ENCODE measurements around the gene SINHCAF.

Gene SINHCAF

DNA sequence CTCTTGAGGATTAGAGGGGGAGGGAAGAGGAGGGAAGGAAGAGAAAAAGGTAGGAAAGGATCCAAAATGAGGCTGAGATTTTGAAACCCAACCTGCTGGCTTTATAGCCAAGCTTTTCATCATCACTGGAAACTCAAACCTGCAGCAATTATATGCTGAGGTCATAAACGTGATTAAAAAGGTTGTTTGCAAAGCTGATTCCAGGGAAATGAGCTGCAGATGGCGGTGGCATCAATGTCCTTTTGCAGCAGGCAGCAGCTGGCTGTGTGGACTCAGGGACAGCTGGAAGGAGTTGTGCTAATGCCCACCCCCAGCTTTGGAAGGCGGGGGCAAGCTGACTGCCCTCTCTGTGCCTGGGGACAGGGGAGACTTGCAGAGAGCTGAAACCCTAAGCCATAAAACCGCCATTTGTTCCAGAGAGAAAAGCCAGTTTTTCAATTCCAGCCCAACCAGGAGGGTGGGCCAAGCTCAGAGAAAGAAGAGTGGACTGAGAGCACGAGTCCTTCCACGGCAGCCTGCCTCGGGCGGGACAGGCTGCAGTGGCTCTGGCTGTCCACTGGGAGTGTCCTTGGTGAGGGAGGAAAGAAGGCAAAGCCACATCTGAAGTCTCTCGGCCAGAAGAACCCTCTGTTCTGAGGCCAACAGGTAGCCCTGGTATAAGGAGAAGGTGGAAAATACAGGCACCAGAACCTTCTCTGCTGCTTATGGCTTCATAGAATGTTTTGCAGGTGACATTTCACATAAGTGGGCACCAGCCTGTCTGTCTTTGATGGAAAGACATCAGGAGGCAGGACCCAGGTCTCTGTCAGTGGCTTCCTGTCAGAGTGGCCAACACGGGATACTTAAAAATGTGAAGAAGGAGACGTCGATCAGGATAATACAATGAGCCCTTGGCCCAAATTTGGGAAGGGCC lies 90.7 kb downstream of the SINHCAF start:
- TF ChIP-seq, protein P1, sequence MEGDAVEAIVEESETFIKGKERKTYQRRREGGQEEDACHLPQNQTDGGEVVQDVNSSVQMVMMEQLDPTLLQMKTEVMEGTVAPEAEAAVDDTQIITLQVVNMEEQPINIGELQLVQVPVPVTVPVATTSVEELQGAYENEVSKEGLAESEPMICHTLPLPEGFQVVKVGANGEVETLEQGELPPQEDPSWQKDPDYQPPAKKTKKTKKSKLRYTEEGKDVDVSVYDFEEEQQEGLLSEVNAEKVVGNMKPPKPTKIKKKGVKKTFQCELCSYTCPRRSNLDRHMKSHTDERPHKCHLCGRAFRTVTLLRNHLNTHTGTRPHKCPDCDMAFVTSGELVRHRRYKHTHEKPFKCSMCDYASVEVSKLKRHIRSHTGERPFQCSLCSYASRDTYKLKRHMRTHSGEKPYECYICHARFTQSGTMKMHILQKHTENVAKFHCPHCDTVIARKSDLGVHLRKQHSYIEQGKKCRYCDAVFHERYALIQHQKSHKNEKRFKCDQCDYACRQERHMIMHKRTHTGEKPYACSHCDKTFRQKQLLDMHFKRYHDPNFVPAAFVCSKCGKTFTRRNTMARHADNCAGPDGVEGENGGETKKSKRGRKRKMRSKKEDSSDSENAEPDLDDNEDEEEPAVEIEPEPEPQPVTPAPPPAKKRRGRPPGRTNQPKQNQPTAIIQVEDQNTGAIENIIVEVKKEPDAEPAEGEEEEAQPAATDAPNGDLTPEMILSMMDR (IDR thresholded peaks at IDR 0.05; ENCODE audit: low read depth, low read length, missing control alignments), result peak; percentile 74
- H3K4me3 ChIP-seq (ENCODE audit: low read depth, low read length), result no peak overlapping the region
- in situ Hi-C loops (cut with HindIII; ENCODE audit: low sequenced_read_pairs), result no loop called here
- no peak for DNase-seq (ENCODE audit: low read depth)

DNA sequence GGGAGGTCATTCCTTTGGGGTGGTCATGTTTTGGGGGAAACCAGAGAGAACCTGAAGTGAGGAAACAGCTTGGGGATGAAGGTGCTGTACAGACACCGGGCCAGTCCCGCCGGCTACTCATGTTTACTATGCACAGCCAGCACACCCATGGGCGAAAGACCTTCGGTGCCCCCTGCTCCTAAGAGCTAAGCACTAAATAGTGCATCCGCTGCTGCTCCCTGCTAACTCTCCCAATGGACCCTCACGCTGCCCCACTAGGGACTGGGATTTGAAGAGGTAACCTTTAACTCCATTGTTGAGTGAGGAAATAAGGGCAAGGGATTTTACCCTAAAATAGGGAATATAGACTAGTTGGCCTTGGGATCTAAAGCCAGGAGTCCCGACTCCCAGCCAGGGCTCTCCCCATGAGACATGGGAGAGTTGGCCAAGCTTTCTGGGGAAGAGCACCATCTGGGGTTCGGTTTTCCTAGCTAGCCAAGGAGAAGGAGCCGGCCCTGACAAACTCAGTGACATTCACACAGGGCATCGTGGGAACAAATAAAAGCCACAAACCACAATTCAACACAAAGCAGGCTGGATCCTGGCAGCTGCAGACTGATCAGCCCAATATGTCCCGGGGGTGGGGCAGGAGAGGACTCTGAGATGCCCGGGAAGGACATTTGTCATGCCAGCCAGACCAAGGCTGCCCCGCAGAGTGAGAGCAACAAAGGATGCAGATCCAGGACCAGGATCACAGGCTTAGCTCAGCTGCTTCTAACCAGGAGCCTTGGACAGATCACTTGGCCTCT lies 91.7 kb downstream of the SINHCAF start:
- TF ChIP-seq, protein P1 (IDR thresholded peaks at IDR 0.05; ENCODE audit: low read depth, low read length, missing control alignments), result no peak
- H3K4me3 ChIP-seq (ENCODE audit: low read depth, low read length), result no peak overlapping the region
- no peak for DNase-seq (ENCODE audit: low read depth)
- in situ Hi-C loops (cut with HindIII; ENCODE audit: low sequenced_read_pairs), result no loop called here

DNA sequence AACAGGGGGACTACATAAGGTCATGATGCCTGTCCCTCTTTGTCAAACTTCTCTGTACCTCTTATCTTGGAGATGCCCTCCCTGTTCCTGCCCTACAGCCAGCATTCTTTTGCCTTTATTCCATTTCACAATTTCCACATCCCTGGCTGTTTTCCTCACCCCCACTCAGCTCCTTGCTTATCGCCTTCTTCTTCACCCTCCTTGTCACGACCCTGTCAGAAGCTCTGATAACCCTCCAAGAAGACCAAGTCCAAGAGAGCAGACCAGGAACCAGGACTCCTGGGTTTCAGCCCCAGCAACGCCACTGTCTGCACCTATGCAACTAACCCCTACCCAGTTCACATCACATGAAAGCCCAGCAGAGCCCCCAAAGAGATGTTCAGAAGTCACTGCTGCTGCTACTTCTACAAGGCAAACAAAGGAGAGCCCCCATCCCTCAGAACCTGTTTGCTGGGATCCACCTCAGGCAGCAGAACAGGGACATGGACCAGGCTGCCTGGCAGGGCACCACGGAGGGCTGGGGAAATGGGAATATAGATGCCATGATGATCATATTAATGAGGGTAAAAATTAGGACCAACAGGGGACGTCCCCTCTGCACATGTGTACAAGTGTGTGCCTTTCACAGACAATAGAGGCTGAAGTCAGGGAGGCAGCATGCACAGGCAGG lies 92.8 kb downstream of the SINHCAF start:
- in situ Hi-C loops (cut with HindIII; ENCODE audit: low sequenced_read_pairs), result no loop called here
- DNase-seq (ENCODE audit: low read depth), result no peak
- H3K4me3 ChIP-seq (ENCODE audit: low read depth, low read length), result no peak overlapping the region
- TF ChIP-seq, protein P1 (IDR thresholded peaks at IDR 0.05; ENCODE audit: low read depth, low read length, missing control alignments), result no peak

DNA sequence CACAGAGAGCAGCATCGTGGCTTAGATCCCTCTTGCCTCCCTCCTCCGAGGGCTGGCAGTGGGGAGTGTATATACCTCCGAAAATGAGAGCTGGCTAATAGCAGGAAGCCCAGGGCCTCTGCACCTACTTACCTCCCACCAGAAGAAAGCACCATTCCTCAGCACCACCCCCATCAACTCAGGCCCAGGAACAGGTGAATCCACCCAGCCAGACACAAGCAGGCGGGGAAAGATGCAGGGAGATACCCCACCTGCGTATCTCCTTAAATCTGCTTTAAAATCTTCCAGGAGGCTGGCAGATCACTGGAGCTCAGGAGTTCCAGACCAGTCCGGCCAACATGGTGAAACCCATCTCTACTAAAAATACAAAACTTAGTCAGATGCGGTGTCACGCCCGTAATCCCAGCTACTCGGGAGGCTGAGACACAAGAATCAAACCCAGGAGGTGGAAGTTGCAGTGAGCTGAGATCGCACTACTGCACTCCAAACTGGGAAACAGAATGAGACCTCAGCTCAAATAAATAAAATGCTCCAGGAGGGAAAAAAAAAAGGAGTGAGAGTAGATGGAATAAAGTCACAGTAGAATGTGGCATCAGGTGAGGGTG lies 93.5 kb downstream of the SINHCAF start:
- no peak overlapping the region for H3K4me3 ChIP-seq (ENCODE audit: low read depth, low read length)
- TF ChIP-seq, protein P1 (IDR thresholded peaks at IDR 0.05; ENCODE audit: low read depth, low read length, missing control alignments), result no peak
- DNase-seq (ENCODE audit: low read depth), result no peak
- in situ Hi-C loops (cut with HindIII; ENCODE audit: low sequenced_read_pairs), result no loop called here

DNA sequence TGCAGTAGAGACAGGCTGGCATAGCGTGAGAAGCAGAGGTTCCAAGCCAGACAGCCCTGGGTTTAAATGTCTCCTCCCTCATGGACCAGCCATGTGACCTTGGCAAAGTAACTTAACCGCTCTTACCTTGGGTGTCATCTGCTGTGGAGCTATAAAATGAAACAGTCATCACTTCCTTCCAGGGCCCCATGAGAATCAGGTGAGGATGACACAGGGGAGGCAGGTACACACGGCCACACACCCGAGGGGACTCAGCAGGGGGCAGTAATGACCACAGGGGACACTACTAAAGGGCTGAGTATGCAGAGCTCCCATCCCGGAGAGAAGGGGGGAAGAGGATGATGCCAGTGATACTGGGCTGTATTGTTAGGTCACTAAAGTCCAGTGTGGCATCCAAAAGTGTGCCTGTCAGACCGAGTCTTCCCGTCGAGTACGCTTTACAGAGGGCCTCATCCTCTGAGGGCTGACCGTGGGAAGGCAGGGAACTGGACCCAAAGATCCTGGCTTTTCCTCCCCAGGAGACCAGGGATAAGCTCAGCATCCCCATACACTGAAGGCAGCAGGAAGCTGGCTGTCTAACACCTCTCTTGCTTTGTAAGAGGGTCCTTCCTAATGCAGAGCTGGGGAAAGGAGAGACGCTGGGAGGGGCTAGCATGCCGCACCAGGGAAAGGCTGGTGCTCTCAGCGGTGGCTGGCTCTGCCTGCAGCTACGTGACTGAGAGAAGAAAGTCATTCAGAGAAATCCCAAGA lies 94.2 kb downstream of the SINHCAF start:
- H3K4me3 ChIP-seq (ENCODE audit: low read depth, low read length), result no peak overlapping the region
- in situ Hi-C loops (cut with HindIII; ENCODE audit: low sequenced_read_pairs), result no loop called here
- TF ChIP-seq, protein P1 (IDR thresholded peaks at IDR 0.05; ENCODE audit: low read depth, low read length, missing control alignments), result no peak

More for the DNA sequence above, 94.2 kb downstream of the SINHCAF start:
- DNase-seq (ENCODE audit: low read depth), result no peak

All from astrocyte of the cerebellum (primary cell).